B cell (primary cell): Measurements from ENCODE around the gene DDAH1. TPM values are rescaled to one million over a fixed set of nuclear protein-coding genes. Genes with fewer than 3 reads are reported as not detected.

Source experiments
- ATAC-seq: fragments of 200-7000 bp; cut with Tn5 transposase; one replicate; pipeline ENCODE4 v1.10.0; 2021; ENCODE audit warnings: low read depth, mild to moderate bottlenecking, moderate number of reproducible peaks, moderate library complexity
- CTCF ChIA-PET: fragments of 350-600 bp; sonication (Branson Sonifier 250); formaldehyde crosslinking; loops from one replicate; lab custom pipeline; 2021; ENCODE audit warnings: antibody characterized with exemption, inconsistent platforms; lab: Charles Lee
- POLR2A ChIA-PET: fragments of 350-600 bp; sonication (Branson Sonifier 250); formaldehyde crosslinking; loops from one replicate; lab custom pipeline; 2021; ENCODE audit warnings: antibody characterized with exemption; lab: Charles Lee
- DNase-seq: peaks from one replicate; pipeline ENCODE4 v3.0.0; 2013
- H2AFZ ChIP-seq: 2 replicates; pipeline ENCODE4 v1.6.1; 2012; ENCODE audit warnings: mild to moderate bottlenecking, low read depth, low read length; ENCODE audit not compliant: insufficient read depth, poor library complexity, severe bottlenecking
- H3K27ac ChIP-seq, 2 donors: 1 replicate in 1 of 2; 2 replicates in 1 of 2; pipeline ENCODE4 v1.5.1; 2012 to 2013; ENCODE audit warnings: low read length in 2 of 2, mild to moderate bottlenecking in 2 of 2, moderate library complexity in 1 of 2
- H3K27me3 ChIP-seq, 4 experiments: fragments of 200-600 bp in 1 of 4; sonication (generic) in 1 of 4; replicated peaks in 1 of 4; 1 replicate in 2 of 4; 2 replicates in 2 of 4; pipeline versions ENCODE4 v1.6.1 to v1.7.0; 2013 to 2016; ENCODE audit warnings: low read length in 3 of 4, mild to moderate bottlenecking in 2 of 4, mixed read lengths in 1 of 4, moderate library complexity in 1 of 4; ENCODE audit not compliant: insufficient read depth in 4 of 4, control insufficient read depth in 3 of 4; ENCODE audit errors: control extremely low read depth in 1 of 4
- H3K36me3 ChIP-seq, 2 experiments: replicated peaks in 1 of 2; 1 replicate in 1 of 2; 2 replicates in 1 of 2; pipeline versions ENCODE4 v1.6.1 to v1.7.1; 2013; ENCODE audit warnings: low read length in 1 of 2; ENCODE audit not compliant: insufficient read depth in 2 of 2, control insufficient read depth in 1 of 2; ENCODE audit errors: control extremely low read depth in 1 of 2, extremely low read depth in 1 of 2
- H3K4me1 ChIP-seq, 2 donors: fragments of 200-600 bp in 1 of 2; sonication (generic) in 1 of 2; 1 replicate in 1 of 2; 2 replicates in 1 of 2; pipeline versions ENCODE4 v1.5.1 to v1.6.1; 2013 to 2017; ENCODE audit warnings: low read length in 2 of 2; ENCODE audit not compliant: control insufficient read depth in 2 of 2, insufficient read depth in 2 of 2
- H3K4me2 ChIP-seq: replicated peaks from 2 replicates; pipeline ENCODE3; 2012; ENCODE audit warnings: mild to moderate bottlenecking, low read depth, low read length; ENCODE audit not compliant: poor library complexity, severe bottlenecking
- H3K4me3 ChIP-seq, 5 experiments: fragments of 200-600 bp in 1 of 5; sonication (generic) in 1 of 5; 1 replicate in 3 of 5; 2 replicates in 2 of 5; pipeline versions ENCODE4 v1.5.1 to v1.7.0; 2011 to 2016; ENCODE audit warnings: low read length in 4 of 5, mild to moderate bottlenecking in 4 of 5, low read depth in 2 of 5, control low read depth in 1 of 5, moderate library complexity in 1 of 5; ENCODE audit not compliant: insufficient read depth in 1 of 5; ENCODE audit errors: control extremely low read depth in 1 of 5, extremely low read depth in 1 of 5
- H3K79me2 ChIP-seq: fragments of 200-600 bp; sonication (generic); one replicate; pipeline ENCODE4 v1.6.0; 2016; ENCODE audit warnings: low read length; ENCODE audit not compliant: control insufficient read depth, insufficient read depth
- H3K9ac ChIP-seq: fragments of 200-600 bp; sonication (generic); 2 replicates; pipeline ENCODE4 v1.6.1; 2017; ENCODE audit warnings: mild to moderate bottlenecking, low read length, moderate library complexity
- H3K9me3 ChIP-seq, 3 donors: one replicate each; pipeline versions ENCODE4 v1.6.1 to v1.7.1; 2013; ENCODE audit warnings: low read length in 2 of 3; ENCODE audit not compliant: control insufficient read depth in 2 of 3, insufficient read depth in 1 of 3; ENCODE audit errors: control extremely low read depth in 1 of 3
- H4K20me1 ChIP-seq: 2 replicates; pipeline ENCODE4 v1.6.0; 2012; ENCODE audit warnings: mild to moderate bottlenecking, low read length; ENCODE audit not compliant: insufficient read depth, control insufficient read depth, poor library complexity, severe bottlenecking
- H3K27ac Mint-ChIP-seq: one replicate; pipeline ENCODE4 v1.8.0; 2021; ENCODE audit warnings: mixed read lengths
- H3K27me3 Mint-ChIP-seq: one replicate; pipeline ENCODE4 v1.8.0; 2021; ENCODE audit warnings: mixed read lengths
- H3K4me1 Mint-ChIP-seq: one replicate; pipeline ENCODE4 v1.8.0; 2021; ENCODE audit warnings: mixed read lengths
- H3K4me3 Mint-ChIP-seq: one replicate; pipeline ENCODE4 v1.8.0; 2021; ENCODE audit warnings: mixed read lengths
- H3K9me3 Mint-ChIP-seq: one replicate; pipeline ENCODE4 v1.8.0; 2022; ENCODE audit warnings: mixed read lengths; ENCODE audit not compliant: insufficient read depth
- EZH2 ChIP-seq: IDR thresholded peaks from 2 replicates; pipeline ENCODE4 v1.6.1; 2012; ENCODE audit warnings: borderline replicate concordance, low read depth, mild to moderate bottlenecking, moderate library complexity, low read length; ENCODE audit not compliant: insufficient read depth, poor library complexity, severe bottlenecking
- WGBS: methylation state at CpG from one replicate; pipeline ENCODE4 v1.1.5; 2013; ENCODE audit warnings: missing lambda C conversion rate; ENCODE audit not compliant: insufficient coverage; 5-methylcytosine and 5-hydroxymethylcytosine counted together
- intact Hi-C: fragments of 100-400 bp; cut with micrococcal nuclease; formaldehyde crosslinking; loops from one replicate; pipeline ENCODE4 v1.10.0; 2022
- polyA plus RNA-seq: library from polyadenylated mRNA; depleted of rRNA; stranded (reverse); fragments of >200 nt; gene quantifications from 2 replicates; pipeline ENCODE4 v1.2.3, GENCODE V29; 2012
- total RNA-seq, 2 donors: library from RNA; stranded (reverse); fragments of 120-200 nt in 1 of 2; gene quantifications; 1 replicate in 1 of 2; 2 replicates in 1 of 2; pipeline versions ENCODE4 v1.2.3 to v1.2.4, GENCODE V29; 2013 to 2022
- TF ChIP-seq, protein P1 (sequence below): fragments of 200-600 bp; IDR thresholded peaks from one replicate; pipeline ENCODE4 v1.8.0; 2022; ENCODE audit warnings: antibody characterized with exemption, mild to moderate bottlenecking

DDAH1 gene
- total and polyA plus RNA-seq, 2 donors (not counting 1 experiment from before 2014, with no cell fraction given) = 0.04 TPM; not detected in 1

DNA sequence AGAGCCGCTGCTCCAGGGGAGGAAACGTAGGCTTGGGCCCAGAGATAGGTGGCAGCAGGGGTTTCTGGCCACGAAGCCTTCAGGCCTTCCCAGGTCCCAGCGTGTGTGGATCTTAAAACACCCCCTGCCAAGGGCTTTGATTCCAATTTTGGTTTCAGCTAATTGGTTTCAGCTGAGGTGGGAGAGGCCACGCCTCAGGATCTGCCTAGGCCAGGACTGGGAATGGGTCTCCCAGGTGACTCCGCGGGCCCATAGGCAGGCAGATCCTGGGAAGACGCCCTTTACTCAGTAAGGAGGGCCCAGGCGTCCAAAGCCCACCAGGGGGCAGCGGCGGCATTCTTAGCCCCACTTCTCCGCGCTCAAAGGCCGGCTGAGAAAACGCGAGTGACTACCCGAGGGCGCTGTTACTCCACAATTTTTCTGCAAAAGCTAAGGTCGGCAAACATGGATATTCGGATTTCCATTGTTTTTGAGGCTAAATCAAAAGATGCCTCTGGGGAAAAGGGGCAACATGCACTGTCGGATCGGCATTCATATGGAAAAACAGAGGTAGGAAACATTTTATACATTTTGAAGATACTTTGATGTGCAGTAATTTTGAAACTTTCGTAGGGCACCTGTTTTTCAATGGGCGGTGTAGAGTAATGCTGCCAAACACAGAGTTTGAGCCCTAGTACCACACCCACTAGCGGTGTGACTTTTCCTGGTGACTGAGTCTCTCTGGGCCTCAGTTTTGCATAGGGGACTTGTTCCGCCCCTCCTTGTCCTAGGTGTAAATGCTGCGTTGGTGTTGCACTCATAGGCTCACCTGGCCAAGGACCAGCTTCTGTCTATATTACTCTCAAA lies 156.7 kb downstream of the DDAH1 start:
- Histone ChIP-seq H3K79me2 (peaks cover 3% of the 10 kb centered on the region), H3K4me3 (peak overlapping the region in 2 of 5 experiments; percentile 28 to 38), H4K20me1 (no peaks in the 10 kb centered on the region), H3K4me1 (peaks cover 8 to 10% of the 10 kb centered on the region in 2 donors), H3K9ac (peak overlapping the region; percentile 41), H3K27me3 (peaks cover 0 to 11% (median 6%) of the 10 kb centered on the region in 4 experiments), H3K36me3 (no peaks in the 10 kb centered on the region), H3K9me3 (no peaks in the 10 kb centered on the region), H3K27ac (no peak overlapping the region), H2AFZ (peak overlapping the region; percentile 57), H3K4me2 (peak overlapping the region; percentile 70)
- DNase-seq = peak; percentile 80
- intact Hi-C loops = loop anchor here (1.0 to 10.0 kb wide), 5 partner anchors 87 to 603 kb away; partner anchors contain the start of gene CCN1
- Mint-ChIP-seq H3K27ac (no peak overlapping the region), H3K27me3 (peaks cover 15% of the 10 kb centered on the region), H3K4me1 (peaks cover 9% of the 10 kb centered on the region), H3K4me3 (peak overlapping the region; percentile 84), H3K9me3 (no peaks in the 10 kb centered on the region)
- TF ChIP-seq, protein P1, sequence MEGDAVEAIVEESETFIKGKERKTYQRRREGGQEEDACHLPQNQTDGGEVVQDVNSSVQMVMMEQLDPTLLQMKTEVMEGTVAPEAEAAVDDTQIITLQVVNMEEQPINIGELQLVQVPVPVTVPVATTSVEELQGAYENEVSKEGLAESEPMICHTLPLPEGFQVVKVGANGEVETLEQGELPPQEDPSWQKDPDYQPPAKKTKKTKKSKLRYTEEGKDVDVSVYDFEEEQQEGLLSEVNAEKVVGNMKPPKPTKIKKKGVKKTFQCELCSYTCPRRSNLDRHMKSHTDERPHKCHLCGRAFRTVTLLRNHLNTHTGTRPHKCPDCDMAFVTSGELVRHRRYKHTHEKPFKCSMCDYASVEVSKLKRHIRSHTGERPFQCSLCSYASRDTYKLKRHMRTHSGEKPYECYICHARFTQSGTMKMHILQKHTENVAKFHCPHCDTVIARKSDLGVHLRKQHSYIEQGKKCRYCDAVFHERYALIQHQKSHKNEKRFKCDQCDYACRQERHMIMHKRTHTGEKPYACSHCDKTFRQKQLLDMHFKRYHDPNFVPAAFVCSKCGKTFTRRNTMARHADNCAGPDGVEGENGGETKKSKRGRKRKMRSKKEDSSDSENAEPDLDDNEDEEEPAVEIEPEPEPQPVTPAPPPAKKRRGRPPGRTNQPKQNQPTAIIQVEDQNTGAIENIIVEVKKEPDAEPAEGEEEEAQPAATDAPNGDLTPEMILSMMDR = peak; percentile 90
- TF ChIP-seq EZH2 = no peak
- WGBS = 27% methylated on average over 24 of the region's 27 CpGs
- CTCF ChIA-PET = interaction anchor here (0.6 to 4.4 kb wide), 31 partner anchors 8 to 716 kb away, joined by 3 to 49 read pairs (median 4); partner anchors contain the start of genes BCL10, C1orf52 and CCN1
- ATAC-seq = peak; percentile 96
- POLR2A ChIA-PET = no interaction called here

DNA sequence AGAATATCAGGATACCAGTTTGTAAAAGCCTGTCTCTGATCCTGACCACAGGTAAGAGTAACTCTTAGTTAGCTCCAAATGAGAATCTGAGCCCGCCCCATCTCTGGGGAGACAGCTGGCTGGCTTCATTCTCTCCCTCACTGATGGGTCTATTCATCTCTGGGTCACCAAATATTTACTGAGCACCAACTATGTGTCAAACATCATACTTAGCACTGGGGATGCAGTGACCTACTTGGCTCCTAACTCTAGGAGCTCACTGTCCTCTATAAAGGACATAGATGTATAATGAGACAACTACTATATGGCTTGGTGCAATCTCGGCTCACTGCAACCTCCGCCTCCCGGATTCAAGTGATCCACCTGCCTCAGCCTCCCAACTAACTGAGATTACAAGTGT lies 158.7 kb downstream of the DDAH1 start:
- POLR2A ChIA-PET = no interaction called here
- H3K27ac Mint-ChIP-seq = no peak overlapping the region

More for the DNA sequence above, 158.7 kb downstream of the DDAH1 start:
- TF ChIP-seq, protein P1 = no peak
- TF ChIP-seq EZH2 = no peak
- H3K4me3 ChIP-seq = no peak overlapping the region
- intact Hi-C loops = loop anchor here (10.0 kb wide), 1 partner anchor 89 kb away; no protein-coding TSS in a partner anchor
- H3K4me1 Mint-ChIP-seq = peaks cover 9% of the 10 kb centered on the region
- H2AFZ ChIP-seq = no peak overlapping the region
- 94% methylated on average over 4 of the region's 4 CpGs for WGBS
- peaks cover 3% of the 10 kb centered on the region for H3K79me2 ChIP-seq
- H3K27me3 ChIP-seq = peaks cover 0 to 7% (median 5%) of the 10 kb centered on the region in 4 experiments
- H3K9me3 ChIP-seq = no peaks in the 10 kb centered on the region
- H4K20me1 ChIP-seq = no peaks in the 10 kb centered on the region
- H3K9ac ChIP-seq = no peak overlapping the region
- no peak overlapping the region for H3K27ac ChIP-seq
- no peaks in the 10 kb centered on the region for H3K36me3 ChIP-seq
- ATAC-seq (no peak), DNase-seq (no peak)
- CTCF ChIA-PET = no interaction called here
- H3K4me2 ChIP-seq = no peak overlapping the region
- H3K27me3 Mint-ChIP-seq = peaks cover 15% of the 10 kb centered on the region
- H3K9me3 Mint-ChIP-seq = no peaks in the 10 kb centered on the region
- no peak overlapping the region for H3K4me3 Mint-ChIP-seq
- H3K4me1 ChIP-seq = peaks cover 8 to 10% of the 10 kb centered on the region in 2 donors
